ENCODE data around the gene SLC22A8.

GRCh38 chr11:62948765-62949320, 66.8 kb downstream of the SLC22A8 start:
- no peak for TF ChIP-seq POLR2AphosphoS5 (IDR thresholded peaks at IDR 0.05; ENCODE audit: borderline replicate concordance, low read depth, low read length)
- no peak for TF ChIP-seq EZH2 (IDR thresholded peaks at IDR 0.05)

All from SK-N-MC (cell line).